ENCODE data around the gene SMARCA2. TPM values are rescaled to one million over a fixed set of nuclear protein-coding genes. Genes with fewer than 3 reads are reported as not detected.

SMARCA2 gene
- total RNA-seq (2014; rRNA removed; shearing (Covaris generic); ENCODE audit: low replicate concordance) = 11.5 and 20.8 TPM in 2 replicates

GRCh38 chr9:2014696-2015580 is at the start of gene SMARCA2:
Gene SMARCA2 (plus strand): TSS chr9:2015347. CDS start chr9:2029023, 13,676 bp downstream.
- in situ Hi-C loops (cut with HindIII; ENCODE audit: low pct_unique_long_range_greater_than_20kb, low sequenced_read_pairs) = no loop called here
- DNase-seq (ENCODE audit: low read depth) = peak; percentile 96

- in situ Hi-C loops (cut with HindIII; ENCODE audit: low pct_unique_long_range_greater_than_20kb, low sequenced_read_pairs) = no loop called here
These were observed 48.3 kb upstream of the SMARCA2 start for GRCh38 chr9:1966725-1967366.

GRCh38 chr9:1969160-1969559 is 46.0 kb upstream of the SMARCA2 start:
- DNase-seq (ENCODE audit: low read depth) = no peak
- in situ Hi-C loops (cut with HindIII; ENCODE audit: low pct_unique_long_range_greater_than_20kb, low sequenced_read_pairs) = no loop called here

More at GRCh38 chr9:1966725-1967366, 48.3 kb upstream of the SMARCA2 start:
- DNase-seq (ENCODE audit: low read depth) = no peak

GRCh38 chr9:1969898-1970297 is 45.2 kb upstream of the SMARCA2 start:
- no peak for DNase-seq (ENCODE audit: low read depth)
- in situ Hi-C loops (cut with HindIII; ENCODE audit: low pct_unique_long_range_greater_than_20kb, low sequenced_read_pairs) = no loop called here

GRCh38 chr9:1972672-1973071 is 42.5 kb upstream of the SMARCA2 start:
- no peak for DNase-seq (ENCODE audit: low read depth)
- in situ Hi-C loops (cut with HindIII; ENCODE audit: low pct_unique_long_range_greater_than_20kb, low sequenced_read_pairs) = no loop called here

- in situ Hi-C loops (cut with HindIII; ENCODE audit: low pct_unique_long_range_greater_than_20kb, low sequenced_read_pairs) = no loop called here
- no peak for DNase-seq (ENCODE audit: low read depth)
These were observed 38.1 kb upstream of the SMARCA2 start for GRCh38 chr9:1977026-1977425.

GRCh38 chr9:1978941-1979340 is 36.2 kb upstream of the SMARCA2 start:
- in situ Hi-C loops (cut with HindIII; ENCODE audit: low pct_unique_long_range_greater_than_20kb, low sequenced_read_pairs) = no loop called here
- no peak for DNase-seq (ENCODE audit: low read depth)

- no peak for DNase-seq (ENCODE audit: low read depth)
- in situ Hi-C loops (cut with HindIII; ENCODE audit: low pct_unique_long_range_greater_than_20kb, low sequenced_read_pairs) = no loop called here
These were observed 35.3 kb upstream of the SMARCA2 start for GRCh38 chr9:1979741-1980367.

- in situ Hi-C loops (cut with HindIII; ENCODE audit: low pct_unique_long_range_greater_than_20kb, low sequenced_read_pairs) = no loop called here
These were observed 34.8 kb upstream of the SMARCA2 start for GRCh38 chr9:1980387-1980786.

GRCh38 chr9:1982074-1982473 is 33.1 kb upstream of the SMARCA2 start:
- in situ Hi-C loops (cut with HindIII; ENCODE audit: low pct_unique_long_range_greater_than_20kb, low sequenced_read_pairs) = no loop called here
- no peak for DNase-seq (ENCODE audit: low read depth)

More at GRCh38 chr9:1980387-1980786, 34.8 kb upstream of the SMARCA2 start:
- no peak for DNase-seq (ENCODE audit: low read depth)

- in situ Hi-C loops (cut with HindIII; ENCODE audit: low pct_unique_long_range_greater_than_20kb, low sequenced_read_pairs) = no loop called here
- DNase-seq (ENCODE audit: low read depth) = no peak
These were observed 28.8 kb upstream of the SMARCA2 start for GRCh38 chr9:1986341-1986740.

- in situ Hi-C loops (cut with HindIII; ENCODE audit: low pct_unique_long_range_greater_than_20kb, low sequenced_read_pairs) = no loop called here
- DNase-seq (ENCODE audit: low read depth) = no peak
These were observed 25.6 kb upstream of the SMARCA2 start for GRCh38 chr9:1989500-1989899.

GRCh38 chr9:1994180-1994579 is 21.0 kb upstream of the SMARCA2 start:
- no peak for DNase-seq (ENCODE audit: low read depth)
- in situ Hi-C loops (cut with HindIII; ENCODE audit: low pct_unique_long_range_greater_than_20kb, low sequenced_read_pairs) = no loop called here

- in situ Hi-C loops (cut with HindIII; ENCODE audit: low pct_unique_long_range_greater_than_20kb, low sequenced_read_pairs) = no loop called here
- no peak for DNase-seq (ENCODE audit: low read depth)
These were observed 20.1 kb upstream of the SMARCA2 start for GRCh38 chr9:1995084-1995483.

GRCh38 chr9:1996156-1996555 is 19.0 kb upstream of the SMARCA2 start:
- no peak for DNase-seq (ENCODE audit: low read depth)
- in situ Hi-C loops (cut with HindIII; ENCODE audit: low pct_unique_long_range_greater_than_20kb, low sequenced_read_pairs) = no loop called here

GRCh38 chr9:1997646-1998045 is 17.5 kb upstream of the SMARCA2 start:
- in situ Hi-C loops (cut with HindIII; ENCODE audit: low pct_unique_long_range_greater_than_20kb, low sequenced_read_pairs) = no loop called here

GRCh38 chr9:1998111-1998510 is 17.0 kb upstream of the SMARCA2 start:
- DNase-seq (ENCODE audit: low read depth) = no peak
- in situ Hi-C loops (cut with HindIII; ENCODE audit: low pct_unique_long_range_greater_than_20kb, low sequenced_read_pairs) = no loop called here

More at GRCh38 chr9:1997646-1998045, 17.5 kb upstream of the SMARCA2 start:
- DNase-seq (ENCODE audit: low read depth) = no peak

- DNase-seq (ENCODE audit: low read depth) = no peak
- in situ Hi-C loops (cut with HindIII; ENCODE audit: low pct_unique_long_range_greater_than_20kb, low sequenced_read_pairs) = no loop called here
These were observed 14.8 kb upstream of the SMARCA2 start for GRCh38 chr9:2000314-2000713.

GRCh38 chr9:2008372-2008771 is 6.8 kb upstream of the SMARCA2 start:
- DNase-seq (ENCODE audit: low read depth) = no peak
- in situ Hi-C loops (cut with HindIII; ENCODE audit: low pct_unique_long_range_greater_than_20kb, low sequenced_read_pairs) = no loop called here

All from Caki2 (cell line).